ENCODE data around the gene EME1. TPM values are rescaled to one million over a fixed set of nuclear protein-coding genes. Genes with fewer than 3 reads are reported as not detected.

The EME1 gene
- total RNA-seq, 1 experiment from 2014 or later: 20.0 TPM

DNA sequence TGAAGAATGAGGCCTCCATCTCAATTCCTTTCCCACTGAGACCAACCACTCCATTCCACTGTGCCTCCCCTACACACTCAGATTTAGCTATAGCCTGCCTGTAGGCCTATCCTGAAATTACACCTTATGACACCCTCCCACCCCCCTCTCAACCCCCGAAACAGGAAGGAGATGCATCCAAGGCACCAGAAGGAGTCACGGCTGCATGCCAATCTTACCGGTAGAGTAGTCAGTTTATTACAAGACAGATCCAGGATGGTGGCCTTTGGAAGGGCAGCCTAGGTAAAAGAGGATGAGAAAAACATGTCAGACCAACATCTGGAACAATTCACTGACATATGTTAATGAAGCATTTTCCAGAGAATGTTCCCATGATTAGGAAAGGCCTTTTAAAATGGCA lies 21.7 kb downstream of the EME1 start:
- ChIA-PET CTCF (no interaction called here), POLR2A (ENCODE audit: unreplicated experiment) (no interaction called here)
- Histone ChIP-seq H3K79me2 (ENCODE audit: low read length) (peaks cover 62% of the 10 kb centered on the region), H3F3A (ENCODE audit: low read length, unreplicated experiment) (peaks cover 20% of the 10 kb centered on the region), H3K27ac (ENCODE audit: low read length) (no peak overlapping the region; the same call in 1 of the 2 replicates), H3K36me3 (ENCODE audit: low read depth, low read length) (peaks cover 52% of the 10 kb centered on the region), H3K27me3 (ENCODE audit: low read length) (no peaks in the 10 kb centered on the region), H3K9me2 (replicated peaks; ENCODE audit: low read length) (no peaks in the 10 kb centered on the region), H3K4me1 (ENCODE audit: insufficient read depth, low read length) (peaks cover 55% of the 10 kb centered on the region), H4K20me1 (ENCODE audit: low read length) (peaks cover 48% of the 10 kb centered on the region), H2AFZ (ENCODE audit: low read length) (no peak overlapping the region), H3K9ac (ENCODE audit: low read length) (no peak overlapping the region; the same call in 1 of the 2 replicates), H3K4me3 (ENCODE audit: low read length) (peak overlapping the region; percentile 73), H3K4me2 (ENCODE audit: low read length) (peak overlapping the region; percentile 95), H3K9me3 (ENCODE audit: low read length) (no peaks in the 10 kb centered on the region)
- TF ChIP-seq, protein P1, sequence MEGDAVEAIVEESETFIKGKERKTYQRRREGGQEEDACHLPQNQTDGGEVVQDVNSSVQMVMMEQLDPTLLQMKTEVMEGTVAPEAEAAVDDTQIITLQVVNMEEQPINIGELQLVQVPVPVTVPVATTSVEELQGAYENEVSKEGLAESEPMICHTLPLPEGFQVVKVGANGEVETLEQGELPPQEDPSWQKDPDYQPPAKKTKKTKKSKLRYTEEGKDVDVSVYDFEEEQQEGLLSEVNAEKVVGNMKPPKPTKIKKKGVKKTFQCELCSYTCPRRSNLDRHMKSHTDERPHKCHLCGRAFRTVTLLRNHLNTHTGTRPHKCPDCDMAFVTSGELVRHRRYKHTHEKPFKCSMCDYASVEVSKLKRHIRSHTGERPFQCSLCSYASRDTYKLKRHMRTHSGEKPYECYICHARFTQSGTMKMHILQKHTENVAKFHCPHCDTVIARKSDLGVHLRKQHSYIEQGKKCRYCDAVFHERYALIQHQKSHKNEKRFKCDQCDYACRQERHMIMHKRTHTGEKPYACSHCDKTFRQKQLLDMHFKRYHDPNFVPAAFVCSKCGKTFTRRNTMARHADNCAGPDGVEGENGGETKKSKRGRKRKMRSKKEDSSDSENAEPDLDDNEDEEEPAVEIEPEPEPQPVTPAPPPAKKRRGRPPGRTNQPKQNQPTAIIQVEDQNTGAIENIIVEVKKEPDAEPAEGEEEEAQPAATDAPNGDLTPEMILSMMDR (conservative IDR thresholded peaks at IDR 0.05; ENCODE audit: low read depth, low read length): no peak
- TF ChIP-seq EZH2phosphoT487 (IDR thresholded peaks at IDR 0.05; ENCODE audit: borderline replicate concordance, low read length) (no peak), EZH2 (IDR thresholded peaks at IDR 0.05; ENCODE audit: low read length, unreplicated experiment) (no peak)
- DNase-seq (peak; percentile 64), ATAC-seq (no peak)
- intact Hi-C loops (cut with micrococcal nuclease): loop anchor here (10.0 kb wide), 1 partner anchor 240 kb away; the partner anchor contains the start of gene ABCC3
- no TSS peak for BruUV-seq (replicated peaks)

DNA sequence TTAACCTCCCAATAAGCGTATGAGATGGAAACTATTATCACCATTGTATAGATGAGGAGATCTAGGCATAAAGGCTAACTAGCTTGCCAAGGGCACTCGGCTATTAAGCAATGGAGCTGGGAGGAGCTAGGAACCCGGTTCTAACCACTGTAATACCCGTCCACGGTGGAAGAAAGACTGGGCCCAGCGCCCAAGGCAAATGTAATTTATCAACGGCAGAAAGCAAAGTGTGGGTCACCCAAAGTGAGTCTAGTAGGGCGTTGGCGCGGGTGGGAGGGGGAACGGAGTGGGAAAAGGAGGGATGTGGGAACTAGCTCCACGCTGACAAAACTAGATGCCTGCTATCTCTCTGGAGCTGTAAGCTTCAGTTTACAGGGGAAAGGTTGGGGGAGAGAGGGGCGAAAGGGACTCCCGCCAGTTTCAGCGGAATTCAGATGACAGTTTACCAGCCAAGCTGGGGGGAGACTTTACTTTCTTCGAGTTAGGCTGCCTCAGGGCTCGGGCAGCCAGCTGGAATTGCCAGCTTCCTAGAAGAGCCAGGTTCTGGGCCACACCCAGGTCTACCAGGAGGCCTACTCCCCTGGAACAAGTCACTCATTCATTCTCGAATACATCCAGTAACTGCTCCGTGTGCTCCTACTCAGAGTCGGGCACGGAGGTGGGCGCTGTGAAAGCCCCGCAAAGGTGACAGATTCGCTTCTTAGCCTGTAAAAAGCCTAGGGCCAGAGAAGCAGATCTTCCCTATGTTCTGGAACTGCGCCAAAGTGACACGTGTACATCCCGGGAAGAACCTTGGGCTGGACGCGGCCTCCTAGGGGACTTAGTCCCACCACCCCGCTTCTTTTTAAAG lies 23.5 kb downstream of the EME1 start:
- Histone ChIP-seq H3K4me1 (ENCODE audit: insufficient read depth, low read length) (peaks cover 44% of the 10 kb centered on the region), H4K20me1 (ENCODE audit: low read length) (peaks cover 40% of the 10 kb centered on the region), H3K27ac (ENCODE audit: low read length) (peak overlapping the region; percentile 84), H3K4me3 (ENCODE audit: low read length) (peak overlapping the region; percentile 73), H3K27me3 (ENCODE audit: low read length) (no peaks in the 10 kb centered on the region), H2AFZ (ENCODE audit: low read length) (peak overlapping the region; percentile 76), H3F3A (ENCODE audit: low read length, unreplicated experiment) (peaks cover 16% of the 10 kb centered on the region), H3K9me3 (ENCODE audit: low read length) (no peaks in the 10 kb centered on the region), H3K9me2 (replicated peaks; ENCODE audit: low read length) (no peaks in the 10 kb centered on the region), H3K4me2 (ENCODE audit: low read length) (peak overlapping the region; percentile 95), H3K9ac (ENCODE audit: low read length) (peak overlapping the region; percentile 99), H3K79me2 (ENCODE audit: low read length) (peaks cover 48% of the 10 kb centered on the region), H3K36me3 (ENCODE audit: low read depth, low read length) (peaks cover 38% of the 10 kb centered on the region)
- ChIA-PET CTCF (interaction anchor here (0.5 to 2.2 kb wide), 9 partner anchors 10 to 312 kb away, joined by 3 to 15 read pairs (median 5); no protein-coding TSS in a partner anchor), POLR2A (ENCODE audit: unreplicated experiment) (interaction anchor here (0.6 to 0.7 kb wide), 5 partner anchors 28 to 335 kb away, joined by 3 to 6 read pairs (median 3); partner anchors contain the start of genes ACSF2 and RSAD1)
- ATAC-seq (peak; percentile 46), DNase-seq (peak; percentile 64)
- TF ChIP-seq EZH2phosphoT487 (IDR thresholded peaks at IDR 0.05; ENCODE audit: borderline replicate concordance, low read length): no peak
- TF ChIP-seq, protein P1 (conservative IDR thresholded peaks at IDR 0.05; ENCODE audit: low read depth, low read length): no peak
- TF ChIP-seq EZH2 (IDR thresholded peaks at IDR 0.05; ENCODE audit: low read length, unreplicated experiment): no peak
- intact Hi-C loops (cut with micrococcal nuclease): loop anchor here (1.0 to 10.0 kb wide), 4 partner anchors 34 to 238 kb away; partner anchors contain the start of gene ABCC3
- BruUV-seq (replicated peaks): TSS peak; percentile 67
